Tibial artery (tissue), 4 donors: ENCODE data around the gene ARHGEF39.
A peak's percentile ranks its signal among the peaks of the same experiment; 100 is the strongest.

ENCODE experiments used
- DNase-seq, 2 donors: peaks; one replicate each; pipeline ENCODE4 v3.0.0-alpha.2; 2019
- H3K27ac ChIP-seq, 2 donors: fragments of 200-600 bp; sonication (generic) in 1 of 2; 1 replicate in 1 of 2; 2 replicates in 1 of 2; pipeline ENCODE4 v1.5.1; 2018 to 2019; ENCODE audit warnings: mild to moderate bottlenecking in 1 of 2
- H3K27me3 ChIP-seq, 2 donors: fragments of 200-600 bp; sonication (generic) in 1 of 2; one replicate each; pipeline versions ENCODE4 v1.5.1 to v1.6.0; 2016 to 2019
- H3K36me3 ChIP-seq, 3 donors: fragments of 200-600 bp; sonication (generic) in 2 of 3; one replicate each; pipeline ENCODE4 v1.5.1; 2016 to 2019; ENCODE audit warnings: mild to moderate bottlenecking in 2 of 3
- H3K4me1 ChIP-seq, 4 donors: fragments of 200-600 bp; sonication (generic) in 2 of 4; 1 replicate in 3 of 4; 2 replicates in 1 of 4; pipeline ENCODE4 v1.5.1; 2016 to 2019
- H3K4me3 ChIP-seq, 2 donors: fragments of 200-600 bp; sonication (generic) in 1 of 2; 1 replicate in 1 of 2; 2 replicates in 1 of 2; pipeline ENCODE4 v1.5.1; 2018 to 2019; ENCODE audit warnings: mild to moderate bottlenecking in 2 of 2
- H3K9me3 ChIP-seq, 3 donors: fragments of 200-600 bp; sonication (generic) in 1 of 3; one replicate each; pipeline ENCODE4 v1.5.1; 2016 to 2019
- intact Hi-C: fragments of 100-400 bp; cut with DNase I; formaldehyde crosslinking; loops from one replicate; pipeline ENCODE4 v1.15.0; 2023; ENCODE audit warnings: low total_unique reads
- TF ChIP-seq, protein P1 (sequence below), 2 experiments: fragments of 200-600 bp in 1 of 2; fragments of 450-650 bp in 1 of 2; IDR thresholded peaks; one replicate each; pipeline ENCODE4 v1.5.1; 2017 to 2019; ENCODE audit warnings: antibody characterized with exemption in 2 of 2, mild to moderate bottlenecking in 1 of 2, moderate library complexity in 1 of 2

ARHGEF39 gene

GRCh38 chr9:35664531-35665470 is at the start of gene ARHGEF39:
TSS of gene ARHGEF39 (minus strand) at chr9:35665195. CDS start at chr9:35665169, 26 bp downstream.
- Histone ChIP-seq H3K4me1 (peaks cover 0 to 59% (median 31%) of the 10 kb centered on the region in 4 donors), H3K36me3 (peaks cover 13 to 28% (median 21%) of the 10 kb centered on the region in 3 donors), H3K4me3 (peak within 1 kb of the TSS; percentile 48 to 58), H3K9me3 (no peaks in the 10 kb centered on the region), H3K27ac (peak within 1 kb of the TSS; percentile 99 to 100), H3K27me3 (no peaks in the 10 kb centered on the region)
- DNase-seq: peak; percentile 66 to 93
- intact Hi-C loops: loop anchor here (5.0 kb wide), 1 partner anchor 32 kb away; no protein-coding TSS in a partner anchor
- TF ChIP-seq, protein P1, sequence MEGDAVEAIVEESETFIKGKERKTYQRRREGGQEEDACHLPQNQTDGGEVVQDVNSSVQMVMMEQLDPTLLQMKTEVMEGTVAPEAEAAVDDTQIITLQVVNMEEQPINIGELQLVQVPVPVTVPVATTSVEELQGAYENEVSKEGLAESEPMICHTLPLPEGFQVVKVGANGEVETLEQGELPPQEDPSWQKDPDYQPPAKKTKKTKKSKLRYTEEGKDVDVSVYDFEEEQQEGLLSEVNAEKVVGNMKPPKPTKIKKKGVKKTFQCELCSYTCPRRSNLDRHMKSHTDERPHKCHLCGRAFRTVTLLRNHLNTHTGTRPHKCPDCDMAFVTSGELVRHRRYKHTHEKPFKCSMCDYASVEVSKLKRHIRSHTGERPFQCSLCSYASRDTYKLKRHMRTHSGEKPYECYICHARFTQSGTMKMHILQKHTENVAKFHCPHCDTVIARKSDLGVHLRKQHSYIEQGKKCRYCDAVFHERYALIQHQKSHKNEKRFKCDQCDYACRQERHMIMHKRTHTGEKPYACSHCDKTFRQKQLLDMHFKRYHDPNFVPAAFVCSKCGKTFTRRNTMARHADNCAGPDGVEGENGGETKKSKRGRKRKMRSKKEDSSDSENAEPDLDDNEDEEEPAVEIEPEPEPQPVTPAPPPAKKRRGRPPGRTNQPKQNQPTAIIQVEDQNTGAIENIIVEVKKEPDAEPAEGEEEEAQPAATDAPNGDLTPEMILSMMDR (IDR thresholded peaks at IDR 0.05): no peak

DNA sequence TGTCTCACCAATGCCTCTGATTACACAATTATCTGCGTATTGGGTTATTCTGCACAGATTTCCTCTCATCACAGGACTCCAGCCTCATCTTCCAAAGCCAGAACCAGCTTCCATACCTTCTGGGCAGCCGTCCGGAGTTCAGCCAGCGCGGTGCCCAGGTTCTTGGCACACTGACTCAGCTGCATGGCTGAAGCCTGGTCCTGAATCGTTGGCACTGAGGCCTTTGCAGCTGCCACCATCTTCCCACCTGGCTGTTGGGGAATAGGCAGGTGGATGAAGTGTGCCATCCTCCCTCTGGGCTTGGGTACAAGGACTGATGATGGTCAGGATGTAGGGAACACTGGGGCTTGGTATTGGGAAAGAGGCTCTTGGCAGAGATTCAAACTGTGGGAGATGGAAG is 49.1 kb upstream of the ARHGEF39 start:
- peak overlapping the region; percentile 60 to 66 for H3K27ac ChIP-seq
- TF ChIP-seq, protein P1 (IDR thresholded peaks at IDR 0.05): no peak
- no peaks in the 10 kb centered on the region for H3K27me3 ChIP-seq
- H3K36me3 ChIP-seq: peaks cover 95 to 100% (median 97%) of the 10 kb centered on the region in 3 donors
- H3K4me3 ChIP-seq: no peak overlapping the region
- peaks cover 0 to 11% (median 3%) of the 10 kb centered on the region in 4 donors for H3K4me1 ChIP-seq
- H3K9me3 ChIP-seq: no peaks in the 10 kb centered on the region
- no peak for DNase-seq
- intact Hi-C loops: no loop called here

DNA sequence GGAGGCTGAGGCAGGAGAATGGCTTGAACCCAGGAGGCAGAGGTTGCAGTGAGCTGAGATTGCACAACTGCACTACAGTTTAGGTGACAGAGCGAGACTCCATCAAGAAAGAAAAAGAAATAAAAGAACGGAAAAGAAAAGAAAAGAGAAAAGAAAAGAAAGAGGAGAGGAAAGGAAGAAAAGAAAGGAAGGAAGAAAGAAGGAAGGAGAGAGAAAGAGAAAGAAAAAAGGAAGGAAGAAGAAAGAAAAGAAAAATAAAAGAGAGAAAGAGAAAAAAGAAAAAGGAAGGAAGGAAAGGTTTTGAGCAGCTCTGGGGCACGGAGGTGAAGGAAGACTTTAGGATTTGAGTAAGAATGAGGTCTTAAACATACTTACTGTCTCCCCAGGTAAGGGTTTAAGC is 48.6 kb upstream of the ARHGEF39 start:
- intact Hi-C loops: no loop called here

DNA sequence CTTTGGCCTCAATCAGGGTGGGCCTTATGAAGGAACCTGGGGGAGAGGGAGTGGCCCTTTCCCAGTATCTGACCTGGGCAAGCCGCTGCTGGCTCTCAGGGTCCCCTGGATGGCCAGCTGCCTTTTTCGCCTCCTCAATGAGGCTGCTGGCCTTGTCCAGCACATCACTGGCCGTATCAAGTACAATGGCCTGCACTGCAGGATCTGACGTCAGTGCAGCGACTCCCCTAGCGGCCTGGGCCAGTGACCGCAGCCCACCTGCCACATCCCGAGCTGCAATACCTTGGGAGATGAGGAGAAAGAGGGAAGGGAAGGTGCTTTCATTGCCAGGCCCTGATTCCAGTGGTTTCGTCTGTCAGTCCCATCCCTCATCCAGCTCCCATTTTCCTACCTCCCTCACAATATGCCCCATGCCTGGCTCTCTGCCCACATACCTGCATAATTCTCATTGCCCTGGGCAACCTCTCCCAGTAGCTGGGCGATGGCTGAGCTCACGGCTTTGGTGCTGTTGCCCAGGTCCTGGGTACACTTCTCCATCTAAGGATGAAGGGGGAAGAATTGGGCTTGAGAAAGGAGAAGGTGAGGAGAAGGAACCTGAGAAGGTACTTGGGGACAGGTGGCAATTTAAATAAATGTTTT is 47.9 kb upstream of the ARHGEF39 start:
- Histone ChIP-seq H3K9me3 (no peaks in the 10 kb centered on the region), H3K4me3 (no peak overlapping the region), H3K36me3 (peaks cover 95 to 100% (median 97%) of the 10 kb centered on the region in 3 donors), H3K27ac (peak overlapping the region; percentile 31 to 45), H3K4me1 (peaks cover 0 to 11% (median 3%) of the 10 kb centered on the region in 4 donors), H3K27me3 (no peaks in the 10 kb centered on the region)
- no peak for DNase-seq
- TF ChIP-seq, protein P1 (IDR thresholded peaks at IDR 0.05): no peak
- intact Hi-C loops: no loop called here

More for the DNA sequence above, 48.6 kb upstream of the ARHGEF39 start:
- DNase-seq: no peak
- peaks cover 0 to 11% (median 3%) of the 10 kb centered on the region in 4 donors for H3K4me1 ChIP-seq
- TF ChIP-seq, protein P1 (IDR thresholded peaks at IDR 0.05): no peak
- H3K36me3 ChIP-seq: peaks cover 95 to 100% (median 97%) of the 10 kb centered on the region in 3 donors
- no peak overlapping the region for H3K4me3 ChIP-seq
- no peaks in the 10 kb centered on the region for H3K27me3 ChIP-seq
- H3K9me3 ChIP-seq: no peaks in the 10 kb centered on the region
- H3K27ac ChIP-seq: peak overlapping the region; percentile 60 to 66

DNA sequence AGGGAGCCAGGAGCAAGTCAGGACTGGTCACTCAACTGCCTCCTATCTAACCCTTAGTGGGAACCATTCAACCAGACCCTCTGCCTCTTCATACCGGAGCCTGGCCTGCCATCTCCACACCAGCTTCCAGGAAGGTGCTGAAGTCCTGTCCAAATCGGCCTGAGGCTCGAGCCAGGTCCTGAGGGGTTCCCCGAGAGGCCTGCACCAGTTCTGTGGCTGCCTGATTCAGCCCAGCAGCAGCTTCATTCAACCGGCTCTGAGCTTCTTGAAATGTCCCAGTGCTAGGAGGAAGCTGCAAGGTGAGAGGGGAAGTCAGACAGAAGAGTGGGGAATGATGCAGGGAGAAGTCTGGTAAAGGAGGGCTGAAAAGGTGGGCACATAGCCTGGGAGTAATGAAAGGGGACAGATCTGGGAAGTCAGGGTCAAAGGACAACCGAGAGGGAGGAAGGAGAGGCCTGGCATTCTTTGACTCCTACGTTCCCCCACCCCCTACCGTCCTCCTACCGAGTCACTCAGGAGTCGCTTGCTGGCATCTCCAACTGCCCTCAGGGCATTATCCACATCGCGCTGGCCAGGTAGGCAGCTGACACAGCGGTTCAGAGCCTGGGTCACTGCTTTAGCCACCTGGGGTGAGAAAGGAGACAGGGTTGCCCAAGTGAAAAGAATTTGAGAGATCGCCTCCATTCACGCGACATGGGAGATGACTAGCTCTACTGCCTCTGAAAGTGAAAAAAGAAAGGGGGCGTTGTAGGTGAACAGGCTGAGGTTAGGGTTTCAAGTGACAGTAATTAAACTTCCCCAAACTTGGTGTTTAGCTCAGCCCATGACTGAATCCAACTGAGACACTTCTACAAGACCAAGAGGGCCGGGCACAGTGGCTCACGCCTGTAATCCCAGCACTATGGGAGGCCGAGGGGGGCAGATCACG is 46.8 kb upstream of the ARHGEF39 start:
- Histone ChIP-seq H3K9me3 (no peaks in the 10 kb centered on the region), H3K27me3 (no peaks in the 10 kb centered on the region), H3K27ac (peak overlapping the region; percentile 45), H3K4me1 (peaks cover 0 to 11% (median 3%) of the 10 kb centered on the region in 4 donors), H3K4me3 (no peak overlapping the region), H3K36me3 (peaks cover 95 to 100% (median 97%) of the 10 kb centered on the region in 3 donors)
- DNase-seq: no peak
- intact Hi-C loops: no loop called here
- TF ChIP-seq, protein P1 (IDR thresholded peaks at IDR 0.05): no peak
